Fibroblast of pulmonary artery (primary cell): ENCODE data around the gene TAF5.
A peak's percentile ranks its signal among the peaks of the same experiment; 100 is the strongest.
"Not testable (repeated sequence)": the region's sequence is repeated elsewhere in the genome, so short reads cannot be mapped to it uniquely, and the experiment has no call there.

Source experiments
- DNase-seq: peaks from one replicate; pipeline ENCODE4 v3.0.0-alpha.2; 2010; ENCODE audit warnings: low read depth
- H3K4me3 ChIP-seq: replicated peaks from 2 replicates; pipeline ENCODE4 v1.5.1; 2011; ENCODE audit warnings: low read depth, mild to moderate bottlenecking, control low read depth, low read length, moderate library complexity
- TF ChIP-seq, protein P1 (sequence below): IDR thresholded peaks from 2 replicates; pipeline ENCODE4 v1.5.1; 2011; ENCODE audit warnings: mild to moderate bottlenecking, control low read depth, low read length, inconsistent platforms; ENCODE audit errors: missing control alignments

TAF5 gene

GRCh38 chr10:103350517-103351260 lies 17.1 kb upstream of the TAF5 start, which contains the start of gene PCGF6:
PCGF6 (minus strand) TSS chr10:103351140; CDS start chr10:103351066, 74 bp downstream.
- H3K4me3 ChIP-seq, result peak within 1 kb of the TSS; percentile 74
- peak; percentile 81 for DNase-seq
- TF ChIP-seq, protein P1, sequence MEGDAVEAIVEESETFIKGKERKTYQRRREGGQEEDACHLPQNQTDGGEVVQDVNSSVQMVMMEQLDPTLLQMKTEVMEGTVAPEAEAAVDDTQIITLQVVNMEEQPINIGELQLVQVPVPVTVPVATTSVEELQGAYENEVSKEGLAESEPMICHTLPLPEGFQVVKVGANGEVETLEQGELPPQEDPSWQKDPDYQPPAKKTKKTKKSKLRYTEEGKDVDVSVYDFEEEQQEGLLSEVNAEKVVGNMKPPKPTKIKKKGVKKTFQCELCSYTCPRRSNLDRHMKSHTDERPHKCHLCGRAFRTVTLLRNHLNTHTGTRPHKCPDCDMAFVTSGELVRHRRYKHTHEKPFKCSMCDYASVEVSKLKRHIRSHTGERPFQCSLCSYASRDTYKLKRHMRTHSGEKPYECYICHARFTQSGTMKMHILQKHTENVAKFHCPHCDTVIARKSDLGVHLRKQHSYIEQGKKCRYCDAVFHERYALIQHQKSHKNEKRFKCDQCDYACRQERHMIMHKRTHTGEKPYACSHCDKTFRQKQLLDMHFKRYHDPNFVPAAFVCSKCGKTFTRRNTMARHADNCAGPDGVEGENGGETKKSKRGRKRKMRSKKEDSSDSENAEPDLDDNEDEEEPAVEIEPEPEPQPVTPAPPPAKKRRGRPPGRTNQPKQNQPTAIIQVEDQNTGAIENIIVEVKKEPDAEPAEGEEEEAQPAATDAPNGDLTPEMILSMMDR, result no peak

GRCh38 chr10:103353281-103353680 lies 14.5 kb upstream of the TAF5 start:
- DNase-seq, result no peak
- H3K4me3 ChIP-seq, result no peak overlapping the region
- TF ChIP-seq, protein P1, result no peak

DNA sequence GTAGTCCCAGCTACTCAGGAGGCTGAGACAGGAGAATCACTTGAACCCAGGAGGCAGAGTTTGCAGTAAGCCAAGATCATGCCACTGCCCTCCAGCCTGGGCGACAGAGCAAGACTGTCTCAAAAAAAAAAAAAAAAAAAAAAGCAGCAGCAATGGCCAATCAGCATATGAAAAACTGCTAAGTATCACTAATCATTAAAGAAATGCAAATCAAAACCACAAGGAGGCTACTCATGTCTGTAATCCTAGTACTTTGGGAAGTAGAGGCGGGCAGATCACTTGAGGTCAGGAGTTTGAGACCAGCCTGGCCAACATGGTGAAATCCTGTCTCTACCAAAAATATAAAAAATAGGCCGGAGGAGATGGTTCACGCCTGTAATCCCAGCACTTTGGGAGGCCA lies 13.2 kb upstream of the TAF5 start:
- H3K4me3 ChIP-seq, DNase-seq: not testable (repeated sequence)

GRCh38 chr10:103355906-103356599 lies 11.7 kb upstream of the TAF5 start:
- no peak for DNase-seq
- TF ChIP-seq, protein P1, result no peak
- no peak overlapping the region for H3K4me3 ChIP-seq

DNA sequence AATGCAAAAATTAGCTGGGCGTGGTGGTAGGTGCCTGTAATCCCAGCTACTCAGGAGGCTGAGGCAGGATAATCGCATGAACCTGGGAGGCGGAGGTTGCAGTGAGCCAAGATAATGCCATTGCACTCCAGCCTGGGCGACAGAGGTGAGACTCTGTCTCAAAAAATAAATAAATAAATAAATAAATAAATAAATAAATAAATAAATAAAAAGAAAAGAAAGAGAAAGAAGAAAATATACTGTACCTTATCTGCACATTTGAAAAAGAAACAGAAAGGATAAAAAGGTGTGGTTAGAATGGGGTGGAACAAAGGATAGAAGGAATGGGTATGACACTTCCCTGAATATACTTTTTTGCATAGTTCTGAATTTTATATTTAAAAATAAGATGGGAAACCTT lies 8.3 kb upstream of the TAF5 start:
- not testable (repeated sequence) for H3K4me3 ChIP-seq

DNA sequence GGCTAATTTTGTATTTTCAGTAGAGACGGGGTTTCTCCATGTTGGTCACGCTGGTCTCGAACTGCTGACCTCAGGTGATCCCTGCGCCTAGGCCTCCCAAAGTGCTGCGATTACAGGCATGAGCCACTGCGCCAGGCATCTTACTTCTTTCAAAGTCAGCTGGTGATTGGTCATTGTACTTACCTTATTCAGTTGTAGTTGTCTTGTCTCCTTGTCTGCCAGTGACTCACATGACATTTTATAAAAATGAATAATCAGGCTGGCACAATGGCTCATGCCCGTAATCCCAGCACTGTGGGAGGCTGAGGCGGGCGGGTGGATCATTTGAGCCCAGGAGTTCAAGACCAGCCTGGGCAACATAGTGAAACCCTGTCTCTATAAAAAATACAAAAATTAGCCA lies 7.0 kb upstream of the TAF5 start:
- H3K4me3 ChIP-seq, DNase-seq: not testable (repeated sequence)

More for the DNA sequence above, 8.3 kb upstream of the TAF5 start:
- DNase-seq, result not testable (repeated sequence)

DNA sequence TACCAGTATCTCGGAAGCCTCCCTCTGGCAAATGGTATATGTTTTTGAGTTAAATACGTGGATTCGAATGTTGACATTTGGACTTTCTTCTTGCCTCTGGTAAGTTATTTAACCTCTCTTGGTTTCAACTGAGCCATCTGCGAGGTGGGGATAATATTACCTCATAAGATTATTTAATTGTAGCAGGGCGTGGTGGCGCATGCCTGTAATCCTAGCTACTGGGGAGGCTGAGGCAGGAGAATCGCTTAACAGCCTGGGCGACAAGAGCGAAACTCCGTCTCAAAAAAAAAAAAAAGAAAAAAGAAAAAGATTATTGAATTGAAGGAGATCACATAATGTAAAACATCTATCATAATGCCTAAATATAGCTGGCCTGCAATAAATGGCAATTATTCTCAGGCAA lies 396 bp upstream of the TAF5 start:
- no peak for DNase-seq
- H3K4me3 ChIP-seq, result peak overlapping the region; percentile 70
- TF ChIP-seq, protein P1, result no peak

DNA sequence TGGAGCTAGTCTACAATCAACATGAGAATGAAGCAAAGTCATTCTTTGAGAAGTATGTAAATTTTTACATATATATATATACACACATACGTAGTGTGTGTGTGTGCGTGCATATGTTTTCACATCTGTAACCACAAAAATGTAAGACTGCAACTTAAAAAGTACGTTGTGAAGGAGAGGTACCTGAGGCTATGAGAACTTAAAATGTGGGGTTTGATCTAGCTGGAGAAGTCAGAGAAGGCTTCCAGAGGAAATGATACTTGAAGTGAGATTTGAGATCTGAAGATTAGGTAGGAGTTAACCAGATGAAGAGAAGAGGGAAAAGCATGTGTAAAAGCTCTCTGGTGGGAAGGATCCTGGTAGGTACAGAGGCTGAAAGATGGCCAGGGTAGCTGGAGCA lies 5.8 kb downstream of the TAF5 start:
- TF ChIP-seq, protein P1, result no peak
- H3K4me3 ChIP-seq, result no peak overlapping the region
- no peak for DNase-seq
